ENCODE measurements around the gene POLR1H. TPM values are rescaled to one million over a fixed set of nuclear protein-coding genes. Genes with fewer than 3 reads are reported as not detected.

The POLR1H gene
- total RNA-seq, 3 donors from 2014 or later: 14.2 to 39.7 (median 24.1) TPM

- H3K36me3 ChIP-seq: no peaks in the 10 kb centered on the region
- no peaks in the 10 kb centered on the region for H3K9me3 ChIP-seq
- no peak overlapping the region for H3K27ac ChIP-seq
- H3K27me3 ChIP-seq: no peaks in the 10 kb centered on the region
- no peaks in the 10 kb centered on the region for H3K4me1 ChIP-seq
- no peak overlapping the region for H3K4me3 ChIP-seq
- intact Hi-C loops (cut with DNase I; ENCODE audit: low total_unique reads): no loop called here
- TF ChIP-seq POLR2A (IDR thresholded peaks at IDR 0.05): no peak
- no peak for DNase-seq (ENCODE audit: low spot score in 2 of 2)
Measured at GRCh38 chr6:30041221-30041620, 19.8 kb upstream of the POLR1H start.

GRCh38 chr6:30041821-30042220 is 19.2 kb upstream of the POLR1H start:
- Histone ChIP-seq H3K9me3 (no peaks in the 10 kb centered on the region), H3K27me3 (no peaks in the 10 kb centered on the region), H3K4me1 (no peaks in the 10 kb centered on the region), H3K36me3 (no peaks in the 10 kb centered on the region), H3K4me3 (no peak overlapping the region), H3K27ac (no peak overlapping the region)
- TF ChIP-seq POLR2AphosphoS5 (IDR thresholded peaks at IDR 0.05) (no peak), CTCF (IDR thresholded peaks at IDR 0.05) (no peak), POLR2A (IDR thresholded peaks at IDR 0.05) (no peak)
- no peak for DNase-seq (ENCODE audit: low spot score in 2 of 2)
- intact Hi-C loops (cut with DNase I; ENCODE audit: low total_unique reads): no loop called here

- Histone ChIP-seq H3K4me1 (no peaks in the 10 kb centered on the region), H3K9me3 (no peaks in the 10 kb centered on the region), H3K27me3 (no peaks in the 10 kb centered on the region), H3K27ac (no peak overlapping the region), H3K4me3 (no peak overlapping the region), H3K36me3 (no peaks in the 10 kb centered on the region)
- intact Hi-C loops (cut with DNase I; ENCODE audit: low total_unique reads): no loop called here
- TF ChIP-seq CTCF (IDR thresholded peaks at IDR 0.05) (no peak), POLR2AphosphoS5 (IDR thresholded peaks at IDR 0.05) (no peak), POLR2A (IDR thresholded peaks at IDR 0.05) (no peak)
- no peak for DNase-seq (ENCODE audit: low spot score in 2 of 2)
Measured at GRCh38 chr6:30042476-30042875, 18.6 kb upstream of the POLR1H start.

- Histone ChIP-seq H3K9me3 (no peaks in the 10 kb centered on the region), H3K27me3 (no peaks in the 10 kb centered on the region), H3K4me3 (no peak overlapping the region), H3K4me1 (no peaks in the 10 kb centered on the region), H3K36me3 (no peaks in the 10 kb centered on the region), H3K27ac (no peak overlapping the region)
- intact Hi-C loops (cut with DNase I; ENCODE audit: low total_unique reads): no loop called here
- DNase-seq (ENCODE audit: low spot score in 2 of 2): no peak
- no peak for TF ChIP-seq CTCF (IDR thresholded peaks at IDR 0.05)
- TF ChIP-seq POLR2A (IDR thresholded peaks at IDR 0.05): no peak
- no peak for TF ChIP-seq POLR2AphosphoS5 (IDR thresholded peaks at IDR 0.05)
Measured at GRCh38 chr6:30042914-30043313, 18.2 kb upstream of the POLR1H start.

GRCh38 chr6:30043744-30044143 is 17.3 kb upstream of the POLR1H start:
- Histone ChIP-seq H3K36me3 (no peaks in the 10 kb centered on the region), H3K4me3 (no peak overlapping the region), H3K27me3 (no peaks in the 10 kb centered on the region), H3K4me1 (no peaks in the 10 kb centered on the region), H3K27ac (no peak overlapping the region), H3K9me3 (no peaks in the 10 kb centered on the region)
- TF ChIP-seq CTCF (IDR thresholded peaks at IDR 0.05) (no peak), POLR2AphosphoS5 (IDR thresholded peaks at IDR 0.05) (no peak), POLR2A (IDR thresholded peaks at IDR 0.05) (no peak)
- intact Hi-C loops (cut with DNase I; ENCODE audit: low total_unique reads): no loop called here
- DNase-seq (ENCODE audit: low spot score in 2 of 2): no peak

GRCh38 chr6:30044630-30045029 is 16.4 kb upstream of the POLR1H start:
- intact Hi-C loops (cut with DNase I; ENCODE audit: low total_unique reads): no loop called here
- no peak for DNase-seq (ENCODE audit: low spot score in 2 of 2)
- Histone ChIP-seq H3K27ac (no peak overlapping the region), H3K4me3 (no peak overlapping the region), H3K27me3 (no peaks in the 10 kb centered on the region), H3K9me3 (no peaks in the 10 kb centered on the region), H3K4me1 (no peaks in the 10 kb centered on the region), H3K36me3 (no peaks in the 10 kb centered on the region)
- TF ChIP-seq POLR2AphosphoS5 (IDR thresholded peaks at IDR 0.05) (no peak), CTCF (IDR thresholded peaks at IDR 0.05) (no peak), POLR2A (IDR thresholded peaks at IDR 0.05) (no peak)
